ENCODE data around the gene DCXR.

- TF ChIP-seq GATA2 (IDR thresholded peaks at IDR 0.05; ENCODE audit: low read depth, low read length) (no peak), GATA3 (IDR thresholded peaks at IDR 0.05; ENCODE audit: low read depth, low read length) (no peak)
Observed at GRCh38 chr17:82000803-82001570, 36.5 kb downstream of the DCXR start.
